Thyroid gland (tissue), 4 donors: ENCODE results near the gene BNIP5.

ENCODE experiments used
- POLR2A ChIP-seq, 2 donors: fragments of 450-650 bp; IDR thresholded peaks; one replicate each; pipeline ENCODE4 v1.6.1; 2017; ENCODE audit warnings: antibody characterized with exemption in 2 of 2, mild to moderate bottlenecking in 2 of 2, moderate library complexity in 1 of 2
- TF ChIP-seq, protein P1 (sequence below), 6 experiments: fragments of 200-600 bp in 3 of 6; fragments of 450-650 bp in 3 of 6; sonication (generic) in 3 of 6; IDR thresholded peaks; one replicate each; pipeline ENCODE4 v1.5.1; 2016 to 2019; ENCODE audit warnings: antibody characterized with exemption in 6 of 6, mild to moderate bottlenecking in 2 of 6, inconsistent platforms in 1 of 6, moderate library complexity in 1 of 6

DNA sequence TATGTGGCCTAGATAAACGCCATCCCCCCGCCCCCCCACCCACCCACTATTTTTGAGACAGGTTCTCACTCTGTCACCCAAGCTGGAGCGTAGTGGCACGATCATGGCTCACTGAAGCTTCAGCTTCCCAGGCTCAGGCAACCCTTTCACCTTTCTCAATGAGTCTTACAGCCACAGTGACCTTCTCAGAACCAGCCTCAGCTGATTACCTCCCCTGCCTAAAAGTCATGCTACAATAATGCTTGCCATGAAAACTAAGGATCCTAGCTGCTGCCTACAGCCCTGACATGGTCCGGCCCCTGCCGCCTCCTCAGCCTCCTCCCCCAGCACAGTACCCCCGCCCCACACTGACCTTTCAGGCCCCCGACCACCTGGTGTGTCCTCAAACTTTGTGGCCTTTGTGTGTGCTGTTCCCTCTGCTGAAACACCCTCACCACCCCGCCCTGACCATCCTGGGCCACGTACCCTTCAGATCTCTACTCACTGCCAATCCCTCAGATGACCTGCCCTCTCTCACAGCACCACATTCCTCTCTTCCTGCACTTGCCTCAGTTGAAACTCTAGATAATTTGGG lies 35.5 kb downstream of the BNIP5 start:
- no peak for TF ChIP-seq POLR2A (IDR thresholded peaks at IDR 0.05)
- TF ChIP-seq, protein P1, sequence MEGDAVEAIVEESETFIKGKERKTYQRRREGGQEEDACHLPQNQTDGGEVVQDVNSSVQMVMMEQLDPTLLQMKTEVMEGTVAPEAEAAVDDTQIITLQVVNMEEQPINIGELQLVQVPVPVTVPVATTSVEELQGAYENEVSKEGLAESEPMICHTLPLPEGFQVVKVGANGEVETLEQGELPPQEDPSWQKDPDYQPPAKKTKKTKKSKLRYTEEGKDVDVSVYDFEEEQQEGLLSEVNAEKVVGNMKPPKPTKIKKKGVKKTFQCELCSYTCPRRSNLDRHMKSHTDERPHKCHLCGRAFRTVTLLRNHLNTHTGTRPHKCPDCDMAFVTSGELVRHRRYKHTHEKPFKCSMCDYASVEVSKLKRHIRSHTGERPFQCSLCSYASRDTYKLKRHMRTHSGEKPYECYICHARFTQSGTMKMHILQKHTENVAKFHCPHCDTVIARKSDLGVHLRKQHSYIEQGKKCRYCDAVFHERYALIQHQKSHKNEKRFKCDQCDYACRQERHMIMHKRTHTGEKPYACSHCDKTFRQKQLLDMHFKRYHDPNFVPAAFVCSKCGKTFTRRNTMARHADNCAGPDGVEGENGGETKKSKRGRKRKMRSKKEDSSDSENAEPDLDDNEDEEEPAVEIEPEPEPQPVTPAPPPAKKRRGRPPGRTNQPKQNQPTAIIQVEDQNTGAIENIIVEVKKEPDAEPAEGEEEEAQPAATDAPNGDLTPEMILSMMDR (IDR thresholded peaks at IDR 0.05), result no peak
